HL-60/S4 treated with retinoic acid at 250 ng/mL for 4 days and 3 days (cell line): Measurements from ENCODE around the gene SPSB4.

ENCODE experiments used
- in situ Hi-C: fragments of 300-500 bp; cut with MboI; formaldehyde crosslinking; loops from 2 replicates; pipeline ENCODE4 v1.7.0; 2022; ENCODE audit warnings: low sequenced_read_pairs

SPSB4 gene

GRCh38 chr3:141150081-141150830, 99.1 kb downstream of the SPSB4 start:
- in situ Hi-C loops, result no loop called here

GRCh38 chr3:141150931-141151330, 99.8 kb downstream of the SPSB4 start:
- in situ Hi-C loops, result no loop called here

GRCh38 chr3:141151439-141151838, 100.3 kb downstream of the SPSB4 start:
- in situ Hi-C loops, result no loop called here

GRCh38 chr3:141152130-141152529, 101.0 kb downstream of the SPSB4 start:
- in situ Hi-C loops, result no loop called here

- in situ Hi-C loops, result no loop called here
Observed at GRCh38 chr3:141152801-141153678, 101.9 kb downstream of the SPSB4 start.

GRCh38 chr3:141153679-141153966, 102.5 kb downstream of the SPSB4 start:
- in situ Hi-C loops, result no loop called here

- in situ Hi-C loops, result no loop called here
Observed at GRCh38 chr3:141164852-141165251, 113.7 kb downstream of the SPSB4 start.

- in situ Hi-C loops, result no loop called here
Observed at GRCh38 chr3:141167681-141168080, 116.5 kb downstream of the SPSB4 start.

GRCh38 chr3:141170678-141171295, 119.6 kb downstream of the SPSB4 start:
- in situ Hi-C loops, result no loop called here

GRCh38 chr3:141174674-141175073, 123.5 kb downstream of the SPSB4 start:
- in situ Hi-C loops, result no loop called here

GRCh38 chr3:141176775-141177174, 125.6 kb downstream of the SPSB4 start:
- in situ Hi-C loops, result no loop called here

- in situ Hi-C loops, result no loop called here
Observed at GRCh38 chr3:141178026-141178425, 126.9 kb downstream of the SPSB4 start.

GRCh38 chr3:141178551-141178950, 127.4 kb downstream of the SPSB4 start:
- in situ Hi-C loops, result no loop called here

- in situ Hi-C loops, result no loop called here
Observed at GRCh38 chr3:141179983-141180382, 128.8 kb downstream of the SPSB4 start.

GRCh38 chr3:141181196-141181595, 130.0 kb downstream of the SPSB4 start:
- in situ Hi-C loops, result no loop called here

- in situ Hi-C loops, result no loop called here
Observed at GRCh38 chr3:141181819-141182218, 130.7 kb downstream of the SPSB4 start.

GRCh38 chr3:141183606-141184005, 132.5 kb downstream of the SPSB4 start:
- in situ Hi-C loops, result no loop called here

GRCh38 chr3:141184430-141184829, 133.3 kb downstream of the SPSB4 start:
- in situ Hi-C loops, result no loop called here

GRCh38 chr3:141191097-141191749, 140.1 kb downstream of the SPSB4 start:
- in situ Hi-C loops, result no loop called here

GRCh38 chr3:141192345-141192744, 141.2 kb downstream of the SPSB4 start:
- in situ Hi-C loops, result no loop called here

GRCh38 chr3:141193066-141193830, 142.1 kb downstream of the SPSB4 start:
- in situ Hi-C loops, result no loop called here
